ENCODE data around the gene CLSTN3.
"Not testable (repeated sequence)": the region's sequence is repeated elsewhere in the genome, so short reads cannot be mapped to it uniquely, and the experiment has no call there.

Gene CLSTN3

GRCh38 chr12:7106082-7106481, 24.1 kb upstream of the CLSTN3 start:
- no peak for DNase-seq

- DNase-seq: not testable (repeated sequence)
These were observed 23.0 kb upstream of the CLSTN3 start for GRCh38 chr12:7107181-7107580.

GRCh38 chr12:7107636-7108002, 22.6 kb upstream of the CLSTN3 start:
- DNase-seq: no peak

GRCh38 chr12:7108003-7108795, 22.0 kb upstream of the CLSTN3 start:
- no peak for DNase-seq

- no peak for DNase-seq
These were observed 21.2 kb upstream of the CLSTN3 start, which contains the start of gene C1RL for GRCh38 chr12:7108796-7109571. C1RL (minus strand) TSS chr12:7109214; CDS start chr12:7109180, 34 bp downstream.

- no peak for DNase-seq
These were observed 20.6 kb upstream of the CLSTN3 start for GRCh38 chr12:7109572-7109920.

- DNase-seq: no peak
These were observed 19.5 kb upstream of the CLSTN3 start for GRCh38 chr12:7110661-7111060.

- DNase-seq: no peak
These were observed 18.1 kb upstream of the CLSTN3 start for GRCh38 chr12:7112041-7112440.

- DNase-seq: no peak
These were observed 16.7 kb upstream of the CLSTN3 start for GRCh38 chr12:7113389-7113871.

GRCh38 chr12:7114008-7114407, 16.2 kb upstream of the CLSTN3 start:
- DNase-seq: no peak

- no peak for DNase-seq
These were observed 15.3 kb upstream of the CLSTN3 start for GRCh38 chr12:7114851-7115250.

- DNase-seq: no peak
These were observed 14.0 kb upstream of the CLSTN3 start for GRCh38 chr12:7116196-7116595.

- DNase-seq: no peak
These were observed 13.3 kb upstream of the CLSTN3 start for GRCh38 chr12:7116916-7117315.

GRCh38 chr12:7117670-7118069, 12.5 kb upstream of the CLSTN3 start:
- no peak for DNase-seq

- no peak for DNase-seq
These were observed 11.3 kb upstream of the CLSTN3 start for GRCh38 chr12:7118881-7119280.

GRCh38 chr12:7120166-7120565, 10.0 kb upstream of the CLSTN3 start:
- DNase-seq: no peak

GRCh38 chr12:7121324-7121723, 8.8 kb upstream of the CLSTN3 start:
- DNase-seq: no peak

GRCh38 chr12:7122811-7123769, 7.1 kb upstream of the CLSTN3 start:
- DNase-seq: no peak

- DNase-seq: no peak
These were observed 6.2 kb upstream of the CLSTN3 start for GRCh38 chr12:7123806-7124522.

GRCh38 chr12:7125632-7126227, 4.4 kb upstream of the CLSTN3 start:
- no peak for DNase-seq

GRCh38 chr12:7127916-7128626, 2.1 kb upstream of the CLSTN3 start:
- DNase-seq: no peak
